DMS153 (cell line): ENCODE data around the gene COMT.

Source experiments
- DNase-seq: peaks from one replicate; lab custom pipeline; 2025; lab: John Stamatoyannopoulos, UW

Gene COMT

DNA sequence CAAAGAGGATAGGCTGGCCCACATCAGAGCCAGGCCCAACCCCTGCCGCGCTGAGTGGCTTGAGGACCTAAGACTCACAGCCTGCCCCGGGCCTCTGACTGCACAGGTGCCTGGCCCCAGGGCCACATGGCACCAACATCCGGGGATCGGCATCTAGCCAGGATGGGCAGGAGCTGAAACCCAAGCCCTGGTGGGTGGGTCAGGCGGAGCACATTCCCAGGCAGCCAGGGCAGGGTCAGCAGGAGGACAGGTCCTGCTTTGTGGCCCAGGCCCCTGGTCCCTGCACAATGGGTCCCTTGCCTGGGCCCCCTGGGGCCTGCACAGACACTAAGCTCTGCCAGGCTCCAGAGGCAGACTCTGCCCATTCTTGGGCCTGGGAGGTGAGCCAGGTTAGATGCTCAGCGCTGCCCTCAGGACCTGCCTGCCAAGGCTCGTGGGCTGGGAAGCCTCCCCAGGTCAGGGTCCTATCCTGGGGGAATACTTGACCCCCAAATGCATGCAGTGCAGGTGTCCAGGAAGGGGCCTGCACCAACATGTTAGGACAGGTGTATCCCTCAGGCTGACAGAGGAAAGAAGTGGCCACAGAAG lies 41.5 kb downstream of the COMT start:
- DNase-seq, result no peak

DNA sequence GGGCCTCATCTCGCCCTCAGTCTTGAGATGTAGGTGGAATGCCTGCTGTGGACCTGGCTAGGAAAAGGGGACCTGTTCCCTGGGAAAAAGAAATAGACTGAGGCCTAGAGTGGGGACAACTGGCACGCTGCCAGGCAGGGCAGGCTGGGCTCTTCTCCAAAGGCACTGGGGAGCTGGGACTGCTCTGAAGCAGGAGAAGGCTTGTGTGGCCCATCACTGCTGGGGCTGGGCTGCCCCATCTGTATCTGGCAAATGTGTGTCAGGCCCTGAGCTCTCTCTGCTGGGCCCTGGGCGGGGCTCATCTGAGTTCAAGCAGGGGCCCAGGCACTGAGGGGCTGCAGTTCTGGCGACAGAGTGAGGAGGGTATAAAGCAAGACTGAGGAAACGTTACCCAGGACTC lies 42.2 kb downstream of the COMT start:
- no peak for DNase-seq

DNA sequence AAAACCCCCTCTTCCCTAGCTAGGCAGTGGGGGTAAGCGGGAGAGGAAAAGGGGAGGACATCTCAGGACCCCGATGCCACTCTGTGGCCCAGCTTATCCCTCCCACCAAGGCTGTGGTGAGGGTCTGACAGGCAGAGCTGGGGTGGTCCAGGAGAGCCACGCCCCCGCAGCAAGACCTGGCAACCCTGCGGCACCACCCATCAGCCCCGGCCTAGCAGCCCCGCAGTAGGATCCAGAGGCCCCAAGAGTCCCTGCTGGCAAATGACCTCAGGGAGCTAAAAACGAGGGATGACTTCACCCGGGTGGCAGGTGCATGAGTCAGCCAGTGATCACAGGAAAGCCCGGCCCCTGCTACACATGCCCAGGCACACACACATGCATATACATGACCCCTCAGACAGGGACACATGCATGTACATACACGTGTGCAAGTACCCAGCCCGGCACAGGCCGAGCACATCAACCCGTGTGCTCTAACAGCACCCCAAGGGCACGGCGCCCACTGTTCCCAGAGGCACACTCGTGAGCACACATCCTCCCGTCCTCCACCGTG lies 42.7 kb downstream of the COMT start:
- no peak for DNase-seq

DNA sequence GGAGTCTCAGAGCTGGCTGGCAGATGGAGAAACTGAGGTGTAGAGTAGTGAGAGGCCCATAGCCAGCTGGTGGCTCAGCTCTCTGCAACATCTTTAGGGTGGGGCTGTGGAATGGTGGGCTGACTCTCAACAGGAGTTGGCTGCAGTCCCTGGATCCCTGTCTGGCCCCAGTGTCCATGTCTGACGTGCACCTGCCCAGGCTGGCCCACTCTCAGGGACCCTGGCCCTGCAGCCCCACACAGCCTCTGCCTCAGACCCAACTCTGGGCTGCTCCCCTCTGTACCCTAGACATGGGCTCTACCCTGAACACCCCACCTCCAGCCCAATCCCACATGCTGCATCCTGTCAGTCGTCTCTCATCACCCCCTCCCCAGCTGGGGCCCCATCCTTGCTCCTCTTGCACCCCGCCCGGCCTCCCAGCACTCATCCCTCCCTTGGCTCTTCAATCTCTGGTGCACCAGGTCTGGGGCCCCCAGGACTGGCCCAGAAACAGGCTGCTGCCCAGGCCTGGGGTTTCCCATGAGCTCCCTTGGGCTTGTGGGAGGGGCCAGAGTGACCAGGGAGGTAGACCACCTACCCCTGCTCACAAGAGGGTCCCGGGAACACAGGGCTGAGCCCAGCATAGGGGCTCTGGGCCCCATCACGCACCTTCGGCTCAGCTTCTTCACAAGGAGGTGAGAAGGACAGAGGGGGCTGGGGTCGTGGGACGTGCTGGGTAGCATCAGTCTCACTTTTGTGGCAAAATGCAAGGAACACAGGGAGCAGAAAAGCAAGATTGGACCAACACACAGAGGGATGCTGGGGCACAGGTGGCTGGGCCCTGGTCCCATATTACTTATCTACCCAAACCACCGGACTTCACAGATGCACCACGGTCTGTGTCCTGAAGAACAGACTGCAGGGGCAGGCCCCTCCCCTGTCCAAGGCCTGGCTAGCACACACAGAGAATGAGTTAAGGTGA lies 43.6 kb downstream of the COMT start:
- no peak for DNase-seq

DNA sequence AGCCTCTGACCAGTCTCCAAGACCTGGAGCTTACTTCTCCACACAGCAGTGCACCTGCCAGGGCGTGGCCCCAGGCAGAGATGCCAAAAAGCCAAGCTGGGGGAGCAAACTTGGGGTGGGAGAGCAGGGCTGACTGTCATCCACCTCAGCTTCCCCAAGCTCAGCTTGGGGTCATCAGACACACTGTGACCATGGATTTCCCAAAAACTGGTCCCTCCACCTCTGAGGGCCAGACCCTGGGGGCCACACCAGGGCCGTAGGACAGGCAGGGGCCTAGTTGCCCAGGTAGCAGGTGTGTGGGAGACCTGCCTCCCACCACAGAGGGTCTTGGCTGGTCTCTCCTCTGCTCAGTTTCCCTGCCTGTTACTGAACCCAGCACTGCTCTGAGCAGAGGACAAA lies 44.4 kb downstream of the COMT start:
- no peak for DNase-seq

DNA sequence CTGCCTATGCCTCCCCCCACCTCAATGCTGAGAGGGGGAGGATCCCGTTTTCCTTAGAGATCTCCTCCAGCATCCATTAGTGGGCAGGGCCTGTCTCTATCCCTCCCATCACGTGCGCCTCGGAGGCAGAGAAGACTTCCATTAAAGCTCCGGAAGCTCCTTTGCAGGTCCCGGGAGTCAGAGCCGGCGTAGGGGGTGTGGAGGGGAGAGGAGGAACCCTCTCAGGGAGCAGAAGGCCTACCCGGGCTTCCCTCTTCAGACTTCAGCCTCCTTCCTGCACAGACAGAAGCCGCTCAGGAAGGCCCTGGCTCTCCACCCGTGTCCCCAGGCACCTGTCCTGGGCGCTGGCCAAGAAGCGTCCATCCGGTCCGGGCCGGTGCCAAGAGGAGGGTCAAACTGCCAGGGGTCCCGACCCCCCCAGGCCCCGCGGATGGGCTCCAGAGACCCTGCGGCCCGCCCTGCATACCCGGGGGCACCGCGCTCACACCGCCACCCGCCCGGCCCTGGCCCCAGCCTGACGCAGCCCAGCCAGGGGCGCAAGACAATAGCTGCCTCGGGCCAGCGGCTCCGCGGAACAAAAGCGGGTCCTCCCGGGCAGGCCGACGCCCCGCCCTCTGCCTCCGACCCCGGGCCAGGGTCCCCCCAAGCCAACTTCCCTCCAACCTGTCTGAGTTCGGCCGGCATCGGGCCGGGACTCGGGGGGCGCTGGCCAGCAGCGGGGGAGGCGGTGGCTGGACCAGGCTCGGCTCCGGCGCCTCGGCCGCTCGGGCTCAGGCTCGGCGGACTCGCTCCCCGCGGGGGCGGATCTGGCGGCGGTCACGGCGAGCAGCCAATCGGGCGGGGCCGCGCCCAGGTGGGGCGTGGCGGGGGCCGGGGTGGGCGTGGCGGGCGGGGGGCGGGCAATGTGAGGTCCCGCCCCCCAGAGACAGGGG lies 45.1 kb downstream of the COMT start:
- peak; percentile 53 for DNase-seq

DNA sequence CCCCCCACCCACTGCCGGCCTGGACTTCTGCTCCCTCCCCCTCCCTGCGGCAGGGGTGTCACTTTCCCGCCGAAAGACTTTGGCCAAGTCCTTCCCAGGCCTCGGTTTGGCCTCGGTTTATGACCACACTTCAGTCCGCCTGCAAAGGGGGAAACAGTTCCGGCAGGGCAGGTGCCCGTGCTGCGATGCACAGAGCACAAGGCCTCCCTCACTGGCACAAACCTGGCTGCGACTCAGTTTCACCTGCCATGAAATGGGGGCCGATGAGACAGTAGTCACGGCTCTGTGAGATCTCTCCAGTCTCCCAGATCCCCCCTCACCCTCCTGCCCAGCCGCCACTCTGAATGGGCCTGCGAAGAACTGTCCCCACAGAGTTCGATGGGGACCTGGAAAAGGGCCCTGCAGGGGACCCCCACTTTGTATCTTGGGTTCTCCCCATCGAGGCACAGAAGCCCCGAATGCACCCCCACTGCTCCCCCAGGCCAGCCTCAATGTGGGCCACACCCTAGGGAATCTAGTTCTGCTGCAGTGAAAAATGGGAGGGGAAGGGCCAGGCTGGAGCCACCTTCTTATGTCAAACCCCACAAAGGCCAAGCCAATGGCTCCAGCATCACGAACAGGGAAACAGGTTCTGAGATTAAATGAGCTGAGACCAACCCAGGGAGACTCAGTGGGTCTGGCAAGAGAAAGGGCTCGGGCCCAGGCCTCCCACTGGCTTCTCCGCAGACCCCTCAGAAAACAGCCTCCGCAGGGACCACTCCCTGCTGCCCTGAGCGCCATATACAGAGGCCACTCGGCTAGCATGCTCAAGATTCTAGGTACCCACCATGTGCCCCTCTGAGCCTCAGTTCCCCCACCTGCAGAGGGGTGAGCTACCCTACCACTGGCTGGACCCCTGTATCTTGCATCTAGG lies 46.1 kb downstream of the COMT start:
- peak; percentile 18 for DNase-seq

DNA sequence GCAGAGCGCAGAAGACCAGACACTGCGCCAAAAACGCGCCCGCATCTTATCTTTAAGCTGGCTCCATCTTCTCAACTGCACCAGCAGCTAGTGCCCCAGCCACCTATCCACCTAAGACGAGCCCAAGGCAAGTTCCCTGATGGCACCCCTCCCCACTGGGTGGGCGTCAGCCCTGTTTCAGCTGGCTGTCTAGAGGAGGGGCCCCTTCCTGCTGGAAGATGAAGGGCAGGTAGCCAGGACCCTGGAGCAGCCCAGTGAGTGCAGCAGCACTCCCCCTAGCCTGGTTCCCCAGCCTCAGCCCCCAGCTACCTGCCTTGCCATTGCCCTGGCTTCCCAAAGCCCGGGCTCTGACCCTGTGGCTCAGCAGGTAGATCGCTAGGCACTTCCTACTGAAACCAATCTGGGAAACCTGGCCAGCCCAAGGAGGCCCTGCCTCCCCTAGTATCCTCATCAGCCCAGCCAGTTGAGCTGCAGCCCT lies 46.8 kb downstream of the COMT start:
- no peak for DNase-seq

DNA sequence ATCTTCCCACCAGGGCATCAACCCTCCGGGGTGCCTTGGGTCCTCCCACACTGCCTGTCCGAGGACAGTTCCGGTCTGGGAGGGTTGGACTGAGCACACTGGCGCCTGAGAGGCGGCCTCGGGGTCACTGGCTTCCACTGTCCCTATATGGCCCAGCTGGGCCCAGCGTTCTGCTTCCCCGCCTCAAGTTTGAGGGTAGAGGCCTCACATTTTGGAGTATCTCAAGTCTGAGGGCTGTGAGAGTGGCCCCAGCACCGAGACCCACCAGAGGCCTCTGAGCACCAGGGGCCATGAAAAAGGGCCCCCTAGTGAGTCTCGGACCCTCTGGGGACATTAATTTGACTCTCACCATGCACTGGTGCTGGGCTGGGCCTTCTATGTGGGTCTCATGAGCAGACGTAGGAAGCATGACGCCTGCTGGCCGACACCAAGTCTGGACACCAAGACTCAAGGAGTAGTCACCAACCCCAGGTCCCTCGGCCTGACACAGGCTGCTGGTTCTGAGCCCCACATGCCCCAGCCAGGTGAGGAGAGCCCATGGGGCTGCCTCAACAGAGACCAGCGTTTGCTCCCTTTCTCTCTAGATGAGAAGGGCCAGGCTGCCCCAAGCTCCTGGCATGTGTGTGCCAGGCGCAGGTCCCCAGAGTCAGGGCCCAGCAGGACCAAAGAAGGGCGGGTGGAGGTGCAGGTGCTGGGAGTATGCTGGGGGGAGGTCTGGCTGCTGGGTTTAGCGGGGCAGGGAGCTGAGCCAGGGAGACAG lies 47.6 kb downstream of the COMT start:
- DNase-seq, result no peak

DNA sequence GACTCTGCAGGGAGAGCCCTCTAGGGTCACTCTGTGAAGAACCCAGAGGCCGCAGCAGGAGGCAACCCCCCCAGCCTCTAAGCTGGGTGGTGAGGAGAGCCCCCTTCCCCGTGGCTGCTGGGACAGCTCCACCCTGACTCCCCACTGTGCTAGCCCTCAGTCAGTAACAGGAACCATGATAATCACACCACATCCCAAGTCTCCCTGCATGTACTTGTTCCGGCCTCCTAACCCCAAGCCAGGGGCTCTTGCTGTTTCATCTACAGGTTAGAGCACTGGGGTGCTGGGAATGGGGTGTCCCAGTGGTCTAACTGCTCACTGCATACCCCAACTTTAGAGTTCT lies 48.1 kb downstream of the COMT start:
- no peak for DNase-seq

DNA sequence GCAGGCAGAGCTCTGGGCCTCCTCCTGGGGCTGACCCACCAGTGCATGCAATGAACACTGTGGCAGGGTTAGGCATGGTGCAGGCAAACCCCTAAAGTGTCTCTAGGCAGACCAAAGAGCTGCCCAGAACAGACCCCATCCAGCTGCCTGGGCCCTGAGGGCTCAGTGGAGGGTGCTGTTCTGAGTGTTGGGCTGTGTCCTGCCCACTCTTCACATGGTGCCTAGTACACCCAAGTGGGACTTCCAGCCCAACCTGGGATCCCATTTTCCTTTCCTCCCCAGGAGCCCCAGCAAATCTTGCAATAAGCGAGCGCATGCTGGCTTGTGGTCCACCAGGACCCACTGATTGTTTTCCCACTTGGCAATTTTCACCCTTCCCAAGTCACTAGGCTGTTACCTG lies 48.6 kb downstream of the COMT start:
- no peak for DNase-seq

DNA sequence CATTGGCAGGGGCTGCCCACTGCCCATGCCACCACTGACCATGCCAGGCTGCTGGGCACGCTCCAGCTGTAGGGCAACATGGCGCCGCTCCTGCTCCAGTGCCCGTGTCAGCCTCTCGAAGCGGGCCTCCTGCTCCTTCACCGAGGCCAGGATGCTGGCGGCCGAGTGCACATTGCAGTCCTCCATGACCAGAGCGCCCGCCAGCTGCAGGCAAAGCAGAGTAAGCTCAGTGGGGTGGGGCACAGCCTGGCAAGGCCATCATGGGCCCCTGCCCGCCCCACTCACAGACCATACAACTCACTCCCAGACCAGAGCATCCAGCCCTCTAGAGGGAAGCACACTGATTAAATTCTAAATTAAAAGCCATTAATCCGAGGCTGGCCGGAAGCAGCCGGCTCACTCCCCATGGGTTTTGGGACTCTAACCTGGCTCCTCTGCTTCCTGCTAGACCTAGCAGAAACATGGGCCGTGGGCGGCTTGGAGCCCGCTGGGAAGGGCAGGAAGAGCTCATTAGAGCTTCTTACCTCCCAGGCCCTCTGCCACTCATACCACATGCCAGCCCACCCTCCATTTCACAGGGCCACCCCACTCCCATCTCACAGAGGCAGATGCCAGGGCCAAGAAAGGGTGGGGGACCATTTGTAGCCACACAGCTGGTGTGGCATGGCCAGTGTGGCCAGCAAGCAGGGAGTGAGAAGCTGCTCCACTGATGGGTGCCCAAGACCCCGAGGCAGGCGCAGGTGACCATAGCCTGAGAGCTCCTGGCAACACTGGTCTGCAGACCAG lies 49.2 kb downstream of the COMT start:
- no peak for DNase-seq

DNA sequence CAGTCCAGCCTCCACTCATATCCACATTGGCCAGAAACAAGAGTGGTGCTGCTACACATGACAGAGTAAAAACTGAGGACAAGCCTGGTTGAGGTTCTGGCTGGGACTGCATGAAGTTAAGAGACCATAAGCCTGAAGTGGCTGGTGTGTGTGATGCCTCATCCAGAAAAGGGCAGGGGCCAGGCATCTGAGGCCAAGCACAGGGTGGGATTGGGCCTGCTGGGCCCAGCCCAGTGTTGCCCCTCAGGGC lies 49.7 kb downstream of the COMT start:
- DNase-seq, result no peak

DNA sequence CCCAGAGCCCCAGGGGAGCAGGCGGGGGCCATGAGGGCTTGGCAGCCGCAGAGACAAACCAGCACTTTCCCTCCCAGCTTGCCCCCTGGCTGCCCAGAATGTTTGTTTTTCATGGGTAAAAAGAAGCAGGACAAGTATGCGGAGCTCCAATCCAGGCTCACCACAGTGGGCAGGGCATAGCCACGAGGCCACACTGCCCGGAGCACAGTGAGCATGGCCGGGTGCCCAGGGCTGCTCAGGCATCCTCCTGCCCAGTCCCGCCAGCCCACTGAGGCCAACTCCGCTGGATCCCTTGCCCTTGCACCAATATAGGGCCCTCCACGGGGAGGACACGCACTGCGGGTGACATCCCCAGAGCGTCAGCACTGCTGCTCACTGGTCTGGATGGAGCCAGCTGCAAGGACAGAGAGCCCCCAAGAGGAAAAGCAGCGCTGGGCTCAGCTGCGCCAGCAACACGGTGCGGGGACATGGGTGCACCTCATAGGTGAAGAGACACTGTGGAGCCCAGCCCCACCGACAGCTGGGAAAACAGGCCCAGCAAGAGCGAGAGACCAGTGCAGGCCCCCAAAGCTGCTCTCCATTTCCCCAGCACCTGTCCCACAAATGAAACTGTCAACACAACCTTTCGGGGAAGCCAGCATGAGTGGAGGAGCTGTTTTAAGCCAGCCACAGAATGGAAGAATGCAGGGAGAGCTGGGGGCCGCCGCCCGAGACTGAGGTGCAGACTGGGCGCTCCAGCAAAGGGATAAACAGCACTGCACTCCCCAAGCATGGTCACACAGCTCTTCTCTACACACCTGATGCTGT lies 50.3 kb downstream of the COMT start:
- no peak for DNase-seq

DNA sequence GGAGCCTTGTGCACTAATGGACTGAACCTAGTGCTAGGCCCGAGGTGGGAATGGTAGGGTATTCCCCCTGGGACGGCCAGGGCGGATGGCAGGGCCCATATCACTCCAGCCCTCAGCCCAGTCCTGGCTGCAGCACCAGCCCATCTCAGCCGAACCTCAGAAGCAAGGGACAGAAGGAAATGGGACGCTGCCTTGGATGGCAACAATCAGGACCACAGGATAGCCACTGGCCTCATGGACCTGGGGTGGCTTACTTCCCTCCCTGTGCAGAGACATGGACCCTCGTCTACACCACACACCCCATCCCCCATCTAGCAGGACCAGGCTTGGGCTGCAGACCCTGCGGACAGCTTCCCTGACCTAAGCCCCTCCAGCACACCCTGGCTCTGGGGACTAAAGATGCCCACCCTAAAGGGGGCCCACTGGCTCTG lies 50.9 kb downstream of the COMT start:
- DNase-seq, result no peak

DNA sequence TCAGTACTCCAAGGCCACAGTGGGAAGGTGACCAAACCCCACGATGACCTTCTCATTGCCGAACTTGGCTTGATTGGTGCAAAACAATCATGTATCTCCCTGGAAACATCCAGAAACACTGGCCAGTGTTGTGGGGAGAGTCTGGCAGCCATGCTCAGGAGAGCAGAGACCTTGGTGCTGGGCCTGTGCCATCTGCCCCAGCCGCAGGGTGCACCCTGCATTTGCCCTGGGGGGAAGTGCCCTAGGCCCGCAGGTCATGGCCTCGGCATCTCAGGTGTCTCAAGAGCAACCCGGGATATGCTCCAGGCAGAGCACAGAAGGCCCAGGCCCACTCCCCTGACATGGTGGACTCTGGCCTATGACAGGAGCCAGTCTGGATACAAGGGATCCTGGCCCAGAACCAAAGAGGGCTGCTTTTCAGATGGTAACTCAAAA lies 51.4 kb downstream of the COMT start:
- no peak for DNase-seq

DNA sequence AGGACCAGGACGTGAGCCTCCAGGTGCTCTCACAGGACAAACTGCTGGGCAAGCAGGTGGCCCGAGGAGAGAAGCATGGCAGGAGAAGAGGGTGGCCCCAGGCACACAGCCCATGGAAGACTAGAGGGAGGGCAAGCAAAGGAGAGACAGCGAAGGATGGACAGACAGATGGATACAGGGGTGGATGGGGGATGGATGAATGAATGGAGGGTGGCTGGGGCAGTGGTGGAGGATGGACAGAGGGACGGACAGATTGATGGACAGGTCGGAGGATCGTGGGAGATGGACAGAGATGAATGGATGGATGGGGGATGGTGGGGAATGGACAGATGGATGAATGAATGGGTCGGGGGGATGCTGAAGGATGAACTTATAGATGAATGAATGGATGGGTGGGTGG lies 52.4 kb downstream of the COMT start:
- no peak for DNase-seq

DNA sequence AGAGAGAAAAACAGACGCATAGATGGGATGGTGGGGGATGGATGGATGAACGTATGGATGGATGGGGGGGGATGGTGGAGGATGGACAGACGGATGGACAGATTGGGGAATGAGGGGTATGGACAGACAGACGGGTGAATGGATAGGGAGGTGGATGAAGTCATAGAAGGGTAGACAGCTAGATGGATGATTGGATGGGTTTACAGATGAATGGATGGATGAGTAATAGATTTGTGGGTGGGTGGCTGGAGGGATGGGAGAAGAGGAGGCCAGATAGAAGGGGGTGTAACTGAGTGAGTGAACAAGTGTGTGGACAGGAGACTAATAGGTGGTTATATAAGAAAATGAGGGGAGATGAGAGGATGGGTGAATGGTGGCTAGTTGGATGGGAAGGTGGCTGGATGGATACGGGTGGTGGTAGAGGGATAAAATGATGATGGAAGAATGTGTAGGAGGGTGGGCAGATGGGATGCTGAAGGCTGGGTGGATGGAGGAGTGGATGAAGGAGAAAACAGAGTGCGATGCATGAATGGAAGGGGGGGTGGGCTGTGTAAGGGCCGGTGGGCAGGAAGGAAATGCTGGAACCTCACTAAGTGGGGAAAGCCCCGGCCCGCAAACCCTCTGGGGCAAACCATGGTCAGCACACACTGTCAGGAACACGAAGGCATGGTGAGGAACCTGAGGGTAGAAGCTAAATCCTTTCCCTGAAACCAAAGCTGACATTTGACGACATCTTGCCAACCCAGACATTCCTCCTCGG lies 53.5 kb downstream of the COMT start:
- DNase-seq, result no peak
